Tibial nerve (tissue), 4 donors: ENCODE results near the gene GRIFIN. TPM values are rescaled to one million over a fixed set of nuclear protein-coding genes. Genes with fewer than 3 reads are reported as not detected.

Experiments used
- DNase-seq, 2 donors: peaks; one replicate each; pipeline ENCODE4 v3.0.0-alpha.2; 2019; ENCODE audit warnings: low spot score in 2 of 2
- H3K27ac ChIP-seq, 4 donors: fragments of 200-600 bp; sonication (generic) in 3 of 4; one replicate each; pipeline ENCODE4 v1.5.1; 2017 to 2019; ENCODE audit warnings: mild to moderate bottlenecking in 1 of 4
- H3K27me3 ChIP-seq, 2 donors: fragments of 200-600 bp; sonication (generic) in 1 of 2; one replicate each; pipeline versions ENCODE4 v1.5.1 to v1.6.0; 2017 to 2019
- H3K36me3 ChIP-seq, 3 donors: fragments of 200-600 bp; sonication (generic); one replicate each; pipeline ENCODE4 v1.5.1; 2018 to 2019
- H3K4me1 ChIP-seq, 4 donors: fragments of 200-600 bp; sonication (generic) in 3 of 4; one replicate each; pipeline ENCODE4 v1.5.1; 2017 to 2019
- H3K4me3 ChIP-seq, 4 donors: fragments of 200-600 bp; sonication (generic) in 3 of 4; one replicate each; pipeline ENCODE4 v1.5.1; 2017 to 2019; ENCODE audit warnings: mild to moderate bottlenecking in 1 of 4, moderate library complexity in 1 of 4
- H3K9me3 ChIP-seq, 4 donors: fragments of 200-600 bp; sonication (generic) in 3 of 4; one replicate each; pipeline ENCODE4 v1.5.1; 2017 to 2019
- CTCF ChIP-seq, 5 experiments: fragments of 200-600 bp in 3 of 5; fragments of 450-650 bp in 2 of 5; sonication (generic) in 3 of 5; IDR thresholded peaks; one replicate each; pipeline ENCODE4 v1.5.1; 2016 to 2019; ENCODE audit warnings: antibody characterized with exemption in 5 of 5, mild to moderate bottlenecking in 3 of 5, moderate library complexity in 2 of 5
- EP300 ChIP-seq, 2 donors: sonication (generic); formaldehyde crosslinking; IDR thresholded peaks; one replicate each; pipeline ENCODE4 v1.6.1; 2017; ENCODE audit warnings: antibody characterized with exemption in 2 of 2, mild to moderate bottlenecking in 1 of 2
- POLR2A ChIP-seq, 2 donors: fragments of 450-650 bp; IDR thresholded peaks; one replicate each; pipeline ENCODE4 v1.6.1; 2017; ENCODE audit warnings: antibody characterized with exemption in 2 of 2, mild to moderate bottlenecking in 2 of 2, moderate library complexity in 2 of 2
- WGBS, 2 donors: methylation state at CpG; one replicate each; pipeline ENCODE4 v1.1.5; 2018; 5-methylcytosine and 5-hydroxymethylcytosine counted together
- total RNA-seq, 4 donors: library from RNA; depleted of rRNA; stranded (reverse); fragments of >200 nt; gene quantifications; one replicate each; pipeline ENCODE4 v1.1.0, GENCODE V29; 2016

GRIFIN gene
- total RNA-seq, 4 donors from 2014 or later: not detected

- Histone ChIP-seq H3K36me3 (no peaks in the 10 kb centered on the region), H3K27ac (peak overlapping the region in 1 of 4 donors; percentile 4), H3K9me3 (peaks cover 0 to 15% (median 0%) of the 10 kb centered on the region in 4 donors), H3K4me1 (peaks cover 0 to 32% (median 18%) of the 10 kb centered on the region in 4 donors), H3K4me3 (peak overlapping the region in 1 of 4 donors; percentile 9), H3K27me3 (peaks cover 0 to 19% of the 10 kb centered on the region in 2 donors)
- TF ChIP-seq CTCF (IDR thresholded peaks at IDR 0.05): no peak
- TF ChIP-seq POLR2A (IDR thresholded peaks at IDR 0.05): no peak
- TF ChIP-seq EP300 (IDR thresholded peaks at IDR 0.05): no peak
- WGBS, 2 donors: 37 to 52% methylated on average over 10 to 18 of the region's 19 CpGs
- no peak for DNase-seq
Measured at GRCh38 chr7:2478800-2479199, 2.6 kb upstream of the GRIFIN start.

- H3K27ac ChIP-seq: no peak overlapping the region
Measured at GRCh38 chr7:2478399-2478785, 2.2 kb upstream of the GRIFIN start.

GRCh38 chr7:2477447-2478398, 1.5 kb upstream of the GRIFIN start:
- DNase-seq: peak in 1 of 2 donors; percentile 23
- 31 to 58% methylated on average over 10 to 17 of the region's 34 CpGs for WGBS, 2 donors
- TF ChIP-seq CTCF (IDR thresholded peaks at IDR 0.05): peak; percentile 60 to 88 (median 71)
- no peak for TF ChIP-seq POLR2A (IDR thresholded peaks at IDR 0.05)
- Histone ChIP-seq H3K9me3 (peaks cover 0 to 6% (median 0%) of the 10 kb centered on the region in 4 donors), H3K36me3 (no peaks in the 10 kb centered on the region), H3K4me1 (peaks cover 0 to 32% (median 18%) of the 10 kb centered on the region in 4 donors), H3K4me3 (no peak overlapping the region), H3K27ac (no peak overlapping the region), H3K27me3 (peaks cover 0 to 19% of the 10 kb centered on the region in 2 donors)

More at GRCh38 chr7:2478399-2478785, 2.2 kb upstream of the GRIFIN start:
- WGBS, 2 donors: 19% methylated on average over 7 to 9 of the region's 11 CpGs
- peak; percentile 66 to 68 for DNase-seq
- TF ChIP-seq EP300 (IDR thresholded peaks at IDR 0.05) (peak in 1 of 2 donors; percentile 36), CTCF (IDR thresholded peaks at IDR 0.05) (no peak)
- peaks cover 0 to 19% of the 10 kb centered on the region in 2 donors for H3K27me3 ChIP-seq
- H3K4me3 ChIP-seq: peak overlapping the region in 1 of 4 donors; percentile 9
- H3K4me1 ChIP-seq: peaks cover 0 to 32% (median 18%) of the 10 kb centered on the region in 4 donors
- H3K9me3 ChIP-seq: peaks cover 0 to 13% (median 0%) of the 10 kb centered on the region in 4 donors
- no peaks in the 10 kb centered on the region for H3K36me3 ChIP-seq

- no peak overlapping the region for H3K27ac ChIP-seq
- peaks cover 0 to 19% of the 10 kb centered on the region in 2 donors for H3K27me3 ChIP-seq
- TF ChIP-seq EP300 (IDR thresholded peaks at IDR 0.05) (no peak), POLR2A (IDR thresholded peaks at IDR 0.05) (no peak), CTCF (IDR thresholded peaks at IDR 0.05) (no peak)
- H3K9me3 ChIP-seq: no peaks in the 10 kb centered on the region
- peaks cover 0 to 32% (median 18%) of the 10 kb centered on the region in 4 donors for H3K4me1 ChIP-seq
- WGBS, 2 donors: 62 to 73% methylated on average over 15 to 21 of the region's 25 CpGs
- H3K4me3 ChIP-seq: no peak overlapping the region
- H3K36me3 ChIP-seq: no peaks in the 10 kb centered on the region
- DNase-seq: no peak
Measured at GRCh38 chr7:2476776-2477446, 713 bp upstream of the GRIFIN start.
